CD4-positive, alpha-beta T cell (primary cell): ENCODE measurements around the gene CLSTN2. TPM values are rescaled to one million over a fixed set of nuclear protein-coding genes. Genes with fewer than 3 reads are reported as not detected.

Experiments used
- ATAC-seq: fragments of 200-7000 bp; cut with Tn5 transposase; one replicate; pipeline ENCODE4 v1.10.0; 2022; ENCODE audit warnings: mild to moderate bottlenecking; ENCODE audit not compliant: poor library complexity
- CTCF ChIA-PET: fragments of 350-600 bp; sonication (Branson Sonifier 250); formaldehyde crosslinking; loops from one replicate; lab custom pipeline; 2021; ENCODE audit warnings: antibody characterized with exemption, inconsistent platforms; lab: Charles Lee
- POLR2A ChIA-PET: fragments of 350-600 bp; sonication (Branson Sonifier 250); formaldehyde crosslinking; loops from one replicate; lab custom pipeline; 2021; ENCODE audit warnings: antibody characterized with exemption, inconsistent platforms; lab: Charles Lee
- DNase-seq, 14 experiments: peaks; one replicate each; pipeline ENCODE4 v3.0.0-alpha.2; 2013 to 2020; ENCODE audit warnings: mixed read lengths in 2 of 14
- H3K27ac ChIP-seq, 2 donors: one replicate each; pipeline versions ENCODE4 v1.5.1 to v1.7.0; 2013; ENCODE audit warnings: low read length in 2 of 2, low read depth in 1 of 2, mild to moderate bottlenecking in 1 of 2
- H3K27me3 ChIP-seq, 2 experiments: 1 replicate in 1 of 2; 2 replicates in 1 of 2; pipeline versions ENCODE4 v1.6.1 to v1.7.0; 2013; ENCODE audit warnings: low read length in 2 of 2, control low read depth in 1 of 2, mild to moderate bottlenecking in 1 of 2, moderate library complexity in 1 of 2; ENCODE audit not compliant: insufficient read depth in 2 of 2, control insufficient read depth in 1 of 2
- H3K36me3 ChIP-seq: one replicate; pipeline ENCODE4 v1.6.1; 2013; ENCODE audit warnings: low read length, control low read depth; ENCODE audit not compliant: insufficient read depth
- H3K4me1 ChIP-seq: one replicate; pipeline ENCODE4 v1.6.1; 2013; ENCODE audit warnings: low read length, control low read depth; ENCODE audit not compliant: insufficient read depth
- H3K4me3 ChIP-seq: one replicate; pipeline ENCODE4 v1.5.1; 2013; ENCODE audit warnings: mild to moderate bottlenecking, low read length, moderate library complexity
- H3K9me3 ChIP-seq, 2 experiments: 1 replicate in 1 of 2; 2 replicates in 1 of 2; pipeline versions ENCODE4 v1.6.1 to v1.7.0; 2013; ENCODE audit warnings: low read length in 2 of 2, mild to moderate bottlenecking in 2 of 2, control low read depth in 1 of 2, moderate library complexity in 1 of 2; ENCODE audit not compliant: control insufficient read depth in 1 of 2, insufficient read depth in 1 of 2
- H3K27ac Mint-ChIP-seq: one replicate; pipeline ENCODE4 v1.8.0; 2020; ENCODE audit warnings: mixed read lengths
- H3K27me3 Mint-ChIP-seq: one replicate; pipeline ENCODE4 v1.8.0; 2021; ENCODE audit warnings: mixed read lengths
- H3K36me3 Mint-ChIP-seq: one replicate; pipeline ENCODE4 v1.8.0; 2021; ENCODE audit warnings: low read depth, mixed read lengths
- H3K4me1 Mint-ChIP-seq: one replicate; pipeline ENCODE4 v1.8.0; 2021; ENCODE audit warnings: low read depth, mixed read lengths
- H3K4me3 Mint-ChIP-seq: one replicate; pipeline ENCODE4 v1.8.0; 2020; ENCODE audit warnings: mild to moderate bottlenecking, mixed read lengths
- H3K9me3 Mint-ChIP-seq: one replicate; pipeline ENCODE4 v1.8.0; 2020; ENCODE audit warnings: mixed read lengths
- CTCF ChIP-seq: fragments of 200-600 bp; IDR thresholded peaks from one replicate; pipeline ENCODE4 v1.8.0; 2022; ENCODE audit warnings: antibody characterized with exemption, mild to moderate bottlenecking
- intact Hi-C, 2 experiments: fragments of 100-400 bp; cut with DNase I in 1 of 2; cut with micrococcal nuclease in 1 of 2; formaldehyde crosslinking; loops; one replicate each; pipeline versions ENCODE4 v1.15.1 to v1.9.0; 2023 to 2025; cut with DNase I, micrococcal nuclease
- total RNA-seq, 174 experiments: library from RNA in 2 of 174; stranded (reverse) in 2 of 174; gene quantifications; one replicate each; pipeline ENCODE4 v1.2.3 and lab custom pipeline; 2021 to 2026

The CLSTN2 gene
- total RNA-seq, 2 experiments from 2014 or later, result not detected

GRCh38 chr3:140166861-140167599, 232.0 kb downstream of the CLSTN2 start:
- H3K27me3 ChIP-seq, result no peaks in the 10 kb centered on the region
- H3K36me3 Mint-ChIP-seq, result no peaks in the 10 kb centered on the region
- DNase-seq, result no peak
- ATAC-seq, result no peak
- H3K9me3 ChIP-seq, result no peaks in the 10 kb centered on the region
- H3K4me1 Mint-ChIP-seq, result no peaks in the 10 kb centered on the region
- H3K9me3 Mint-ChIP-seq, result peaks cover 4% of the 10 kb centered on the region
- no peak overlapping the region for H3K4me3 ChIP-seq
- no peak overlapping the region for H3K27ac ChIP-seq
- H3K36me3 ChIP-seq, result no peaks in the 10 kb centered on the region
- H3K27me3 Mint-ChIP-seq, result peaks cover 8% of the 10 kb centered on the region
- intact Hi-C loops, result no loop called here
- ChIA-PET POLR2A (no interaction called here), CTCF (no interaction called here)
- H3K4me3 Mint-ChIP-seq, result no peak overlapping the region
- no peaks in the 10 kb centered on the region for H3K4me1 ChIP-seq
- no peak for TF ChIP-seq CTCF
- no peak overlapping the region for H3K27ac Mint-ChIP-seq

- Histone ChIP-seq H3K36me3 (no peaks in the 10 kb centered on the region), H3K4me1 (no peaks in the 10 kb centered on the region), H3K27me3 (no peaks in the 10 kb centered on the region), H3K4me3 (no peak overlapping the region), H3K27ac (no peak overlapping the region), H3K9me3 (no peaks in the 10 kb centered on the region)
- ATAC-seq, result no peak
- Mint-ChIP-seq H3K9me3 (peaks cover 4% of the 10 kb centered on the region), H3K4me1 (no peaks in the 10 kb centered on the region), H3K36me3 (no peaks in the 10 kb centered on the region), H3K4me3 (no peak overlapping the region), H3K27ac (no peak overlapping the region), H3K27me3 (peaks cover 4% of the 10 kb centered on the region)
- intact Hi-C loops, result no loop called here
- no peak for TF ChIP-seq CTCF
- DNase-seq, result no peak
- POLR2A ChIA-PET, result no interaction called here
- CTCF ChIA-PET, result no interaction called here
Measured at GRCh38 chr3:140167600-140168281, 232.8 kb downstream of the CLSTN2 start.

GRCh38 chr3:140170612-140171011, 235.6 kb downstream of the CLSTN2 start:
- H3K9me3 ChIP-seq, result peaks cover 0 to 7% of the 10 kb centered on the region in 2 experiments
- no peaks in the 10 kb centered on the region for H3K27me3 ChIP-seq
- ChIA-PET POLR2A (no interaction called here), CTCF (no interaction called here)
- no peak overlapping the region for H3K27ac ChIP-seq
- Mint-ChIP-seq H3K4me1 (no peaks in the 10 kb centered on the region), H3K27ac (no peak overlapping the region), H3K4me3 (no peak overlapping the region), H3K27me3 (peaks cover 8% of the 10 kb centered on the region), H3K36me3 (no peaks in the 10 kb centered on the region), H3K9me3 (peaks cover 4% of the 10 kb centered on the region)
- DNase-seq (no peak), ATAC-seq (no peak)
- no peak overlapping the region for H3K4me3 ChIP-seq
- H3K36me3 ChIP-seq, result no peaks in the 10 kb centered on the region
- no peaks in the 10 kb centered on the region for H3K4me1 ChIP-seq
- no peak for TF ChIP-seq CTCF
- intact Hi-C loops, result no loop called here
